GM12864 (cell line): ENCODE data around the gene MPG.
A peak's percentile ranks its signal among the peaks of the same experiment; 100 is the strongest.
"Not testable (repeated sequence)": the region's sequence is repeated elsewhere in the genome, so short reads cannot be mapped to it uniquely, and the experiment has no call there.

ENCODE experiments used
- DNase-seq: peaks from one replicate; pipeline ENCODE4 v3.0.0-alpha.2; 2011; ENCODE audit warnings: low read depth
- H3K4me3 ChIP-seq: 2 replicates; pipeline ENCODE4 v1.5.1; 2011; ENCODE audit warnings: mild to moderate bottlenecking, low read depth, low read length, control low read depth
- TF ChIP-seq, protein P1 (sequence below): IDR thresholded peaks from 2 replicates; pipeline ENCODE4 v1.5.1; 2011; ENCODE audit warnings: low read depth, mild to moderate bottlenecking, moderate library complexity, low read length, control low read depth, inconsistent platforms; ENCODE audit errors: missing control alignments

The MPG gene, protein sequence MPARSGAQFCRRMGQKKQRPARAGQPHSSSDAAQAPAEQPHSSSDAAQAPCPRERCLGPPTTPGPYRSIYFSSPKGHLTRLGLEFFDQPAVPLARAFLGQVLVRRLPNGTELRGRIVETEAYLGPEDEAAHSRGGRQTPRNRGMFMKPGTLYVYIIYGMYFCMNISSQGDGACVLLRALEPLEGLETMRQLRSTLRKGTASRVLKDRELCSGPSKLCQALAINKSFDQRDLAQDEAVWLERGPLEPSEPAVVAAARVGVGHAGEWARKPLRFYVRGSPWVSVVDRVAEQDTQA

DNA sequence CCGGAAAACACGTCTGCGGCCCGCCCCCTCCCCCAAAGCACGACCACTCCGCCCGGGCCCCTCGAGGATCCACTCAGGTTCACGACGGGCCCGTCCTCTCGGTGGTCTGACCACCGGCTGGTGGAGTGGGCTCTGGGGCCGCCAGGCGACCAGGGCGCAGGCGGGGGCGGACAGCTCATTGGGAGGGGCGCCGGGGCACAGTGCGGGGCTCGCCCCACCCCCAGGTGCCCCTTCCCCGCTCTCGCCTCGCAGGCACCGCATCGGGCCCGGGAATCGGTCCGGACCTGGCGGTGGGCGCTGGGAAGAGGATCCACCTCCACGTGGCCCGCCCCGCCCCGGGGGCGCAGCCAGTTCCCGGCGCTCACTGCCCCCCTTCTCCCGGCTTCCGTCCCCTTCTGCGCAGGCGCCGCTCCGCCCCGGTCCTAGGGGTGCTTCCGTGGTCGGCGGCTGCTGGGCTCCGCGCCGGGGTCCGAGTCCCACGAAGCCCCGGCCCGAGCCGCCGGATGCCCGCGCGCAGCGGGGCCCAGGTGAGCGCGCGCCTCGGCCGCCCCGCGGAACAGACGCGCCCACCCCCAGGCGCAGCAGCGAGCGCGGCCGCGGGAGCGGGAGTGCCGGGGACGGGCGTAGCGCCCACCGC lies at the start of gene MPG:
MPG (plus strand) TSS at position 419 of the 637 bp plus-strand sequence; CDS start at position 504, 85 bp downstream.
- peak within 1 kb of the TSS; percentile 99 for H3K4me3 ChIP-seq
- TF ChIP-seq, protein P1, sequence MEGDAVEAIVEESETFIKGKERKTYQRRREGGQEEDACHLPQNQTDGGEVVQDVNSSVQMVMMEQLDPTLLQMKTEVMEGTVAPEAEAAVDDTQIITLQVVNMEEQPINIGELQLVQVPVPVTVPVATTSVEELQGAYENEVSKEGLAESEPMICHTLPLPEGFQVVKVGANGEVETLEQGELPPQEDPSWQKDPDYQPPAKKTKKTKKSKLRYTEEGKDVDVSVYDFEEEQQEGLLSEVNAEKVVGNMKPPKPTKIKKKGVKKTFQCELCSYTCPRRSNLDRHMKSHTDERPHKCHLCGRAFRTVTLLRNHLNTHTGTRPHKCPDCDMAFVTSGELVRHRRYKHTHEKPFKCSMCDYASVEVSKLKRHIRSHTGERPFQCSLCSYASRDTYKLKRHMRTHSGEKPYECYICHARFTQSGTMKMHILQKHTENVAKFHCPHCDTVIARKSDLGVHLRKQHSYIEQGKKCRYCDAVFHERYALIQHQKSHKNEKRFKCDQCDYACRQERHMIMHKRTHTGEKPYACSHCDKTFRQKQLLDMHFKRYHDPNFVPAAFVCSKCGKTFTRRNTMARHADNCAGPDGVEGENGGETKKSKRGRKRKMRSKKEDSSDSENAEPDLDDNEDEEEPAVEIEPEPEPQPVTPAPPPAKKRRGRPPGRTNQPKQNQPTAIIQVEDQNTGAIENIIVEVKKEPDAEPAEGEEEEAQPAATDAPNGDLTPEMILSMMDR: no peak
- DNase-seq: no peak

DNA sequence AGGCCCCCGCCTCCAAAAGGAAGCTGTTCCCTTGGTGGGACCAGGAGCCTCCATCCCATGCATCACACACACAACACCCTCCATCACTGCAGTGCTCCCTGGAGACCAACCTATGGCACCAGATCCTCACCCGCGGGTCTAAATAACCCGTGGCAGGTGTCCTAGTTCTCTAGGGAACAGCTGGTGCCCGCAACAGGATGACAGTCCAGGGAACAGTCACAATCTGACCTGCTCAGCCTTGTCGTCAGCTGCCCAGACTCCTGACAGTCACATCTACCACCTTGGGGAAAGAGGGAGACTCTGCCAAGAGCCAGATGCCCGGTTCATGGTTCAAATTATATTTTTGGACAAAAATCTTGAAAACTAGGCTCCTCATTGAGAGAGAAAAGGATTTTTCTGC lies 47.4 kb upstream of the MPG start:
- not testable (repeated sequence) for H3K4me3 ChIP-seq, DNase-seq

DNA sequence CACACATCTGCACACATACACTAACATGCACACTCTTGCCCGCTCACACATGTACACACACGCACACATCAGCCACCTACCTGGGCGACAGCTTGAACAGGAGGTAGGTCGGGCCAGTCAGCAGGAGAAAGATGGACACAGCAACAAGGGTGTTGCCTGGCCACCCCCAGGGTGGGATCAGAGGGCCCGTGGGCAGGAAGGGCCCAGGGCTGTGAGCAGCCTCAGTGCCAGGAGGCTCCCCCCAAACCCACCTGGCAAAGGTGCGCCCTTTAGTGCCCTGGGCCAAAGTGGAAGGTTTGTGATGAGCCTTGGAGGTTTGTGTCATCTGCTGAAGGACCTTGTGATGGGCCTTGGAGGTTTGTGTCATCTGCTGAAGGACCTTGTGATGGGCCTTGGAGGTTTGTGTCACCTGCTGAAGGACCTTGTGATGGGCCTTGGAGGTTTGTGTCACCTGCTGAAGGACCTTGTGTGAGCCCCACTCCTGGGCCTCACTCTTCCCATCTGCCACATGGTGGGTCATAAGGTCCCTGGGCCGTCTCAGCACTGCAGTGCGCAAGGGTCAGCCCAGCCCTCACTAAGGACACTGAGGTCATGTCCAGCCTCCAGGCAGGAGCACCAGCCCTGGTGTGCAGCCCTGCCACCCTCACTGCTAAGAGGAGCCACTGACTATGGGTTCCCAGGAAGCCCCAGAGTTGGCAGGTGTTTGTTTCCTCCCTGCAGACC lies 44.7 kb upstream of the MPG start:
- not testable (repeated sequence) for DNase-seq, H3K4me3 ChIP-seq

DNA sequence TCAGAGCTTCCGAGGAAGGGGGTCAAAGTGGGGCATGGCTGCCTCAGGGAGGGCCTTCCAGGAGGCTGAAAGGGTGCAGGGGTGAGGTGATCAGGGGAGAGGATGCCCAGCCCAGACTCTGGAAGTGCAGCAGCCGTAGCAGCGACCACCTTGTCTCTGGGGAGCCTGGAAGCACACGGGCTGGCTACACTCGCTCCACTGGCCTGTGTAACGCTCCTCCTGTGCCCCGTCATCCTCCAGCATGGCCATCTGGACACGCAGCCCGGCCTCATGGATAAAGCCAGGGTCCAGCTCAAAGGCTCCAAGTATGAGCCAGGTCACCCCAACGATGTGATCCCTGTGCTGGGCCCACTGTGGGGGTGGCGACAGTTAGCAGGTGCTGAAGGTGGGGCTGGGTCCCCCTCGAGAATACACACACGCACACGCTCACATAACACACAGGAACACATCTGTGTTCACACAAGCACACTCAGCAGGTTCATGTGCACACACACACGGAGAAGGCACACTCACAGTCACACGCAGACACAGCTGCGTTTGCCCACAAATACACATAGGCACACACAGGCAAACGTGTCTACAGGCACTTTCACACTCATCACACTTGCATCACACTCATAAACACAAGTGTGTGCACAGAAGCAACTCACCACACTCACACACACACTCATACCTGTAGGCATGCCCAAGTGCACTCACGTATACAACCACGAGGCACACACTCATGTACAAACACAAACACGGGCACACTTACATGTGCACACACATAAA lies 44.0 kb upstream of the MPG start:
- TF ChIP-seq, protein P1: no peak
- no peak overlapping the region for H3K4me3 ChIP-seq
- no peak for DNase-seq

DNA sequence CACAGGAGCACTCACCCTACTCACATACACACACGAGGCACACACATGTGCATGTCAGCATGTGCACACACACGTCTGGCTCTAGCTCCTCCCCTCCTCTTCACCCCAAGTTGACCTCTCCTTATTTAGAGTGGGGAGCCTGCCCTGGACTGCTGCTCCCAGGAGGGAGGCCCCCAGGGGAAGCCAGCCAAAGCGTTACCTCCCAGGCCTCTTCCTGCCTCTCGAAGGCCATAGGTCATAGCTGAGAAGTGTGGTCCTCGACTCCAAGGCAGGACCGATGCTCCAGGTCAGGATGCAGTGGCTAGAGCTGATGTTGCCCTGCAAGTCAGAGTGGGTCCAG lies 43.4 kb upstream of the MPG start:
- DNase-seq: no peak
- H3K4me3 ChIP-seq: no peak overlapping the region
- TF ChIP-seq, protein P1: no peak

DNA sequence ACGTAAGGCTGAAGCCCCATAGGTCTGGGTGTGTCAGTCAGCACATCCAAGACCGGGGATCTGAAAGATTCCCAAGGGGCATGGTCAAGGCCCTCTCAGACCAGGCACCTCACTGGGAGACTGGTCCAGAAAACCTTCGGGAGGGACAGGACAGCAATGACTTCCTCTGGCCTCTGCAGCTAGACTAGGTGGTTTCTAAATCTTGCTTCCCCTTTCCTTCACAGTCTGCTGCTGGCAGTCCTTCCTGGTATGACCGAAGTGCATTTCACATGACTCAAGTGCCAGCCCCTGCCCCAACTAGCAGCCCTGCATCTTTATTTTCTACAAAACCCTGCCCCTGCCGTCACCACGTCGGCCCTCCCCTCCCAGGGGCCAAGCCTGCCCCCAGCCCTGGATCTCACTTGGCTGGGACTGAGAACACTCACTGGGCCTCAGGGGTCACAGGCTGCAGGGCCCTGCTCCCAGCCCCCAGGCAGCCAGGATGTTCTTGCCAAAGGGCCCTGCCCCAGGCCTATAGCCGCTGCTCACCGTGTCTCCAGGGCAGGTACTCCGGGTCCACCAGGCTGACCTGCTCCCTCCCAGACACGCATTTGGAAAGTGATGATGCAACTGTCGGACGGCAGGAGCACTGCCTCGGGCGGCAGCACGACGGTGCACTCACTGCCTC lies 42.9 kb upstream of the MPG start:
- TF ChIP-seq, protein P1: no peak
- no peak overlapping the region for H3K4me3 ChIP-seq
- DNase-seq: no peak

DNA sequence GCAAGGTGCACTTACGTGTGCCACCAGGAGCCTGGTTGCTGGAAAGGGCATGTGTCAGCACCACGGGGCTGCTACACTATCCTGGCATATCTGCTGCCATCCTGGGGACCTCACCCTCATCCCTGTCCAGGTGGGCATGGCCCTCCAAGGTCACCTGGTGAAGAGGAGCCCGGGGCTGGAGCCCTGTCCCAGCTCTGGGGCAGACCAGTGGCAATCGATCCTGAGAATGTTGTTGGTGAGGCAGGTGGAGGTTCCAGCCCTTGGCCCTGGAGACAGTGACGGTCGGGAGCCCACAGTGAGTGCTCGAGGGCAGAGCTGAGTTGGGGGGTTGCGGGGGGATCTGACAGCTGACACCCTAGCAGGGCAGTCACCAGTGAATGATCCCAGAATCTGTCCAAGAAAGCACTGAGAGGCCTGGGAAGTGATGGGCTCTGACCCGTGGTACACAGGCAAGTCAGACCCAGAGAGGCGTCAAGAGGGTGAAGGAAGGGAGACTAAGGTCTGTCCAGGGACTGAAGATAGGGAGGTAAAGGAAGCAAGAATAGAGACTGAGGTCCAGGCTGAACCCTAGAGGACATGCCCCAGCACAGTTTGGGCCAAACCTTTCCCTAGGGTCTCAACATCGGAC lies 42.2 kb upstream of the MPG start:
- H3K4me3 ChIP-seq: no peak overlapping the region
- TF ChIP-seq, protein P1: no peak
- DNase-seq: no peak
